Esophagus squamous epithelium (tissue), 5 donors: ENCODE measurements around the gene KAT6B. TPM values are rescaled to one million over a fixed set of nuclear protein-coding genes. Genes with fewer than 3 reads are reported as not detected.

Source experiments
- DNase-seq: peaks from one replicate; lab custom pipeline; 2025; lab: John Stamatoyannopoulos, UW
- H3K27ac ChIP-seq, 4 donors: fragments of 200-600 bp; sonication (generic); one replicate each; pipeline ENCODE4 v1.5.1; 2016 to 2019; ENCODE audit warnings: mild to moderate bottlenecking in 1 of 4
- H3K27me3 ChIP-seq, 4 donors: fragments of 200-600 bp; sonication (generic); 1 replicate in 3 of 4; 2 replicates in 1 of 4; pipeline versions ENCODE4 v1.5.1 to v1.6.0; 2017 to 2021; ENCODE audit warnings: antibody characterized with exemption in 1 of 4
- H3K36me3 ChIP-seq, 3 donors: fragments of 200-600 bp; sonication (generic); one replicate each; pipeline ENCODE4 v1.5.1; 2016 to 2019
- H3K4me1 ChIP-seq, 3 donors: fragments of 200-600 bp; sonication (generic); one replicate each; pipeline ENCODE4 v1.5.1; 2017 to 2019
- H3K4me3 ChIP-seq, 4 donors: fragments of 200-600 bp; sonication (generic); 1 replicate in 3 of 4; 2 replicates in 1 of 4; pipeline ENCODE4 v1.5.1; 2016 to 2019; ENCODE audit warnings: mild to moderate bottlenecking in 2 of 4, moderate library complexity in 1 of 4
- H3K9me3 ChIP-seq, 3 donors: fragments of 200-600 bp; sonication (generic); one replicate each; pipeline ENCODE4 v1.5.1; 2016 to 2019
- CTCF ChIP-seq, 6 experiments: fragments of 450-650 bp in 4 of 6; fragments of 200-600 bp in 2 of 6; sonication (generic) in 2 of 6; IDR thresholded peaks; one replicate each; pipeline ENCODE4 v1.5.1; 2016 to 2019; ENCODE audit warnings: antibody characterized with exemption in 6 of 6, mild to moderate bottlenecking in 4 of 6, moderate library complexity in 4 of 6
- POLR2A ChIP-seq, 4 donors: fragments of 450-650 bp; IDR thresholded peaks; one replicate each; pipeline ENCODE4 v1.6.1; 2017; ENCODE audit warnings: antibody characterized with exemption in 4 of 4, mild to moderate bottlenecking in 4 of 4, moderate library complexity in 3 of 4
- WGBS, 2 donors: methylation state at CpG; one replicate each; pipeline ENCODE4 v1.1.5; 2018; 5-methylcytosine and 5-hydroxymethylcytosine counted together
- intact Hi-C: fragments of 100-400 bp; cut with DNase I; formaldehyde crosslinking; loops from one replicate; pipeline ENCODE4 v1.15.0; 2022
- total RNA-seq, 4 donors: library from RNA; depleted of rRNA; stranded (reverse); fragments of >200 nt; gene quantifications; one replicate each; pipeline ENCODE4 v1.1.0, GENCODE V29; 2016
- donor health status: DM: yes; HTN: yes; CAD: no.

Gene KAT6B
- total RNA-seq, 4 donors from 2014 or later = 13.1 to 48.8 (median 22.4) TPM

GRCh38 chr10:75000748-75001321 lies 174.4 kb downstream of the KAT6B start:
- 71 to 84% methylated on average over 10 of the region's 10 CpGs for WGBS, 2 donors
- intact Hi-C loops = no loop called here
- no peak overlapping the region for H3K4me3 ChIP-seq

GRCh38 chr10:75001715-75002350 lies 175.4 kb downstream of the KAT6B start:
- H3K4me1 ChIP-seq = no peaks in the 10 kb centered on the region
- intact Hi-C loops = no loop called here
- WGBS, 2 donors = 29 to 93% methylated on average over 1 to 5 of the region's 5 CpGs
- no peaks in the 10 kb centered on the region for H3K27me3 ChIP-seq
- no peak for TF ChIP-seq CTCF (IDR thresholded peaks at IDR 0.05)
- no peak for TF ChIP-seq POLR2A (IDR thresholded peaks at IDR 0.05)
- no peak overlapping the region for H3K27ac ChIP-seq
- H3K36me3 ChIP-seq = peaks cover 0 to 68% (median 0%) of the 10 kb centered on the region in 3 donors
- H3K9me3 ChIP-seq = no peaks in the 10 kb centered on the region
- no peak for DNase-seq
- no peak overlapping the region for H3K4me3 ChIP-seq

More at GRCh38 chr10:75000748-75001321, 174.4 kb downstream of the KAT6B start:
- no peak for TF ChIP-seq POLR2A (IDR thresholded peaks at IDR 0.05)
- Histone ChIP-seq H3K9me3 (no peaks in the 10 kb centered on the region), H3K36me3 (peaks cover 0 to 66% (median 0%) of the 10 kb centered on the region in 3 donors), H3K27me3 (no peaks in the 10 kb centered on the region), H3K4me1 (no peaks in the 10 kb centered on the region), H3K27ac (peak overlapping the region in 1 of 4 donors; percentile 10)
- no peak for DNase-seq

GRCh38 chr10:75002351-75002725 lies 175.9 kb downstream of the KAT6B start:
- H3K9me3 ChIP-seq = no peaks in the 10 kb centered on the region
- H3K36me3 ChIP-seq = peaks cover 0 to 66% (median 0%) of the 10 kb centered on the region in 3 donors
- H3K27me3 ChIP-seq = no peaks in the 10 kb centered on the region
- intact Hi-C loops = no loop called here
- TF ChIP-seq POLR2A (IDR thresholded peaks at IDR 0.05) (no peak), CTCF (IDR thresholded peaks at IDR 0.05) (no peak)
- H3K4me3 ChIP-seq = no peak overlapping the region
- no peak overlapping the region for H3K27ac ChIP-seq
- WGBS, 2 donors = 95 to 97% methylated on average over 3 of the region's 3 CpGs
- no peaks in the 10 kb centered on the region for H3K4me1 ChIP-seq
- DNase-seq = no peak

DNA sequence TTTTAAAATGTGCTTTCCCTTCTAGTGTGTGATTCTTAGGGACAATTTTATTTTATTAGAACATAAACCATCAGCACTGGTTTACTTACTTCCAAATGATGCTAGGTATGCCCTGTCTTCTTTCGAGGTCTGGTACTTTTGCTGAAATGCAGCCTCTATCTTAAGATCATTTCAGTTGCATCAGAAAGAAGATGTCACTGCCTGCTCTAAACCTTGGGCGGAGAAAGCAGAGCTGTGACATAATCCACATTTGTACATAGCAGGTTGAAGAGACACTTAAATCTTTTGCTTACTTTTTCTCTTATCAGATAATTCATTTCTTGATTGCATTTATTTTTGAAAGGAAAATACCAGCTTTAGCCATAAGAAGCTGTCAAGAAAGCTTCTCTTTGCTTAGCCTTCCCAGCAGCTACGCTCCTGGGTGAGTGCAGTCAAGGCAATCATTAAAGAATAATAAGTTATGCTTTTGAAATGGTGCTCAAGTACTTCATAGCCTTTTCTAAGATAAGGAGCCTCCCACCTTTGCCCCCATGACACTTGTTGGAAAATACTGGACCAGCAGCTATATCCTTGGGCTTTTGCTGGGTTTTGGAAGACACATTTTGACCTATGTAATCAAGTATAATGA lies 176.7 kb downstream of the KAT6B start:
- WGBS, 2 donors = 90 to 97% methylated on average over 3 of the region's 3 CpGs
- no peak for TF ChIP-seq POLR2A (IDR thresholded peaks at IDR 0.05)
- no peak for TF ChIP-seq CTCF (IDR thresholded peaks at IDR 0.05)

DNA sequence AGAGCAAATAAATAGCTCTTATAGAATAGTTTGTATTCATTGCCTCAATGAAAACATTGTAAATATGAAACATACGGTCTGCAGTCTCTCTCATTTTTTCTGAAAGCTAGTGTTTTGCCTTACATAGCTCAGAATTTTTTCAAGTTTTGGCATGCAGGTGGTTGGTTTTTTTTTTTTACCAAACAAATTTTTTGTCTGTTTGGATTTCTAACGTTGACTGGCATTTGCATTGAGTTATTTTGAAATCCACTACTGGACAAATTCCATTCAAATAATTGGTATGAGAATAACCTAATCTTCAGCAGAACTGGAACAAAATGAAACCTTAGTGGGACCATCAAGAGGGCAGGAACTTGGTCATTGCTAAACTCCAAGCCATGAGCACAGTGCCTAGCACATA lies 177.5 kb downstream of the KAT6B start:
- no peaks in the 10 kb centered on the region for H3K4me1 ChIP-seq
- no peak for DNase-seq
- no peaks in the 10 kb centered on the region for H3K9me3 ChIP-seq
- H3K36me3 ChIP-seq = peaks cover 0 to 50% (median 0%) of the 10 kb centered on the region in 3 donors
- 47 to 55% methylated on average over 2 of the region's 2 CpGs for WGBS, 2 donors
- H3K4me3 ChIP-seq = no peak overlapping the region
- H3K27ac ChIP-seq = no peak overlapping the region
- intact Hi-C loops = no loop called here
- no peak for TF ChIP-seq POLR2A (IDR thresholded peaks at IDR 0.05)
- no peak for TF ChIP-seq CTCF (IDR thresholded peaks at IDR 0.05)
- H3K27me3 ChIP-seq = no peaks in the 10 kb centered on the region

More for the DNA sequence above, 176.7 kb downstream of the KAT6B start:
- DNase-seq = no peak
- intact Hi-C loops = no loop called here
- Histone ChIP-seq H3K4me1 (no peaks in the 10 kb centered on the region), H3K27ac (no peak overlapping the region), H3K36me3 (peaks cover 0 to 59% (median 0%) of the 10 kb centered on the region in 3 donors), H3K9me3 (no peaks in the 10 kb centered on the region), H3K4me3 (no peak overlapping the region), H3K27me3 (no peaks in the 10 kb centered on the region)
